GM12874 (cell line): ENCODE measurements around the gene JAK1.

Experiments
- CTCF ChIP-seq: IDR thresholded peaks from 2 replicates; pipeline ENCODE4 v1.5.1; 2011; ENCODE audit warnings: low read depth, mild to moderate bottlenecking, control low read depth, low read length, moderate library complexity; ENCODE audit not compliant: insufficient read depth

JAK1 gene

GRCh38 chr1:64844609-64845008 is 121.7 kb downstream of the JAK1 start:
- no peak for TF ChIP-seq CTCF

DNA sequence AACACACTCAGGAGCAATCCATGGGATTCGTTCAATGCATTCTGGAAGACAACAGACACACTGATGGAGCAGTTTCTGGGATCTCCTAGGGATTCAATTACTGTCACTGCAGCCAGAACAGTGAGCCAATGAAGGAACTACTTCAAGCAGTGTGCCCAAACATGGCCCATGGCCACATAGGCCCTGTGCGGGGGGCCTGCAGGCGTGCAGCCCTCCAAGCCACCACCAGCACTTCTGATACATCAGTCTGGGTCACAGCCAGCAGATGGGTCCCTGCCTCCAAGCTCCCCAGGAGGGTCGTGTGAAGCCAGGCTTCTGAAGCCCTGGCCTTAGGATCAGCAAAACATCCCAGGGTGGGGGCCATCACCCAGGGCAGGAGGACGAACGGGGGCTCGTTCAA is 122.2 kb downstream of the JAK1 start:
- no peak for TF ChIP-seq CTCF

- no peak for TF ChIP-seq CTCF
These were observed 122.7 kb downstream of the JAK1 start for GRCh38 chr1:64843675-64844074.

- no peak for TF ChIP-seq CTCF
These were observed 124.1 kb downstream of the JAK1 start for GRCh38 chr1:64842224-64842623.

- TF ChIP-seq CTCF = no peak
These were observed 124.9 kb downstream of the JAK1 start for GRCh38 chr1:64841330-64842065.

DNA sequence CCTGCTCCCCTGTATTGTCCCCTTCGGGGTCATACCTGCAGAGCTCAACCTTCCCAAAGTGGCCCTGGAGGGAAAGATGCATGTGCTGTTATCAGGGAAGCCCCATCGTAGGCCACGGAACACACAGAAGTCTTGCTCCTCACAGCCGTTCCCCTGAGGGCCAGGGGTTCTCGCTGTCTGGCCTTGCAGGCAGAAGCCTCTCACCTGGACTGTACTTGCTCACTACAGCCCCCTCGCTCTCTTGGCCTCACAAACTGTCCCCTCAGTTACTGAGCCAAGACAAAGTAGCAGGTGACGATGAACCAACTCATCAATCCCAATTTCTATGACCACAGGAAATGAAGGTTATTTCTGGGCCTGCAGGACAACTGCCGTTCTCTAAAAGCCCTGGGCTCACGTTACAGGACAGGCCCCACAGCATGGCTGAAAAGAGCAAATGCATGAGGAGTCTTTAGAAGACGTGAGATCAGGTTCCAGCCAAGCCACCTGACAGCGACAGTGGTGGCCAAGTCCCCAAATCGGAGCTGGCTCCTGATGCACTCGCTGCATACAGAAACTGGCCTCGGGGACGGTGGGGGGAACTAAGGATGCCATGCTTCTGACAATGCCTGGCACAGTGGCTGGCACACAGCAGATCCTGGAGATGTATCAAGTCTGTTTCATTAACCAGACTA is 126.5 kb downstream of the JAK1 start:
- TF ChIP-seq CTCF = no peak

- TF ChIP-seq CTCF = no peak
These were observed 127.1 kb downstream of the JAK1 start for GRCh38 chr1:64839261-64839660.
